ENCODE results near the gene BRINP3. TPM values are rescaled to one million over a fixed set of nuclear protein-coding genes. Genes with fewer than 3 reads are reported as not detected.

Gene BRINP3
- total RNA-seq, 1 experiment from 2014 or later: not detected

DNA sequence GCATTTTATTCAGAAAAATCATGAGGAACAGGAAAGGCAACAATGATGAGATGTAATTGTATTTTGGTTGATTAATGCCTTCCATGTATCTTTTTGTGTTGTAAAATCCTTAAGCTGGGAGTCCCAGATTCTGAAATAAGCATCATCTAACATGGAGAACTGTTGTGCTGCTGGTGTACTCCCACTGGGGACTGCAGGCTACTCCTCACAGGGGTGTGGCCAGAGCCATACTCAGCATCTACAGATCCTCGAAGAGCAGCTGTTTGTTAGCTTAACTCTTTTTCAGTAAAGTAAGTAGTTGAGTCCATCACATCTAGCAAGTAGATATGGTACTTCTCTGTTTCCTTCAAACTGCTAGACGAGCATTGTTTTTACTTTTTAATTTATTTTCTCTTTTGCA is 358.0 kb downstream of the BRINP3 start:
- ChIA-PET POLR2A (ENCODE audit: unreplicated experiment) (no interaction called here), CTCF (no interaction called here)
- no peaks in the 10 kb centered on the region for H3K36me3 ChIP-seq (ENCODE audit: low read depth, low read length)
- TF ChIP-seq EZH2 (IDR thresholded peaks at IDR 0.05; ENCODE audit: low read length, unreplicated experiment) (no peak), EZH2phosphoT487 (IDR thresholded peaks at IDR 0.05; ENCODE audit: borderline replicate concordance, low read length) (no peak), CTCF (conservative IDR thresholded peaks at IDR 0.05; ENCODE audit: low read depth, low read length) (no peak)
- no peaks in the 10 kb centered on the region for H3K4me1 ChIP-seq (ENCODE audit: insufficient read depth, low read length)
- no peak overlapping the region for H3K27ac ChIP-seq (ENCODE audit: low read length)
- ATAC-seq (no peak), DNase-seq (no peak)
- H3K4me3 ChIP-seq (ENCODE audit: low read length): no peak overlapping the region
- intact Hi-C loops (cut with micrococcal nuclease): no loop called here
- H3K9ac ChIP-seq (ENCODE audit: low read length): no peak overlapping the region
- no peak overlapping the region for H3K4me2 ChIP-seq (ENCODE audit: low read length)
- H3K9me2 ChIP-seq (replicated peaks; ENCODE audit: low read length): no peaks in the 10 kb centered on the region
- no peaks in the 10 kb centered on the region for H4K20me1 ChIP-seq (ENCODE audit: low read length)
- peaks cover 37% of the 10 kb centered on the region for H3K27me3 ChIP-seq (ENCODE audit: low read length)
- no peaks in the 10 kb centered on the region for H3F3A ChIP-seq (ENCODE audit: low read length, unreplicated experiment)
- BruUV-seq (replicated peaks): no TSS peak
- H2AFZ ChIP-seq (ENCODE audit: low read length): no peak overlapping the region
- no peaks in the 10 kb centered on the region for H3K9me3 ChIP-seq (ENCODE audit: low read length)
- H3K79me2 ChIP-seq (ENCODE audit: low read length): no peaks in the 10 kb centered on the region

- POLR2A ChIA-PET (ENCODE audit: unreplicated experiment): no interaction called here
- Histone ChIP-seq H3K4me3 (ENCODE audit: low read length) (no peak overlapping the region), H3K9ac (ENCODE audit: low read length) (no peak overlapping the region), H3K27me3 (ENCODE audit: low read length) (peaks cover 50% of the 10 kb centered on the region), H3K4me1 (ENCODE audit: insufficient read depth, low read length) (no peaks in the 10 kb centered on the region), H2AFZ (ENCODE audit: low read length) (no peak overlapping the region), H3K79me2 (ENCODE audit: low read length) (no peaks in the 10 kb centered on the region), H3K27ac (ENCODE audit: low read length) (no peak overlapping the region), H3K36me3 (ENCODE audit: low read depth, low read length) (no peaks in the 10 kb centered on the region), H3K4me2 (ENCODE audit: low read length) (no peak overlapping the region), H3K9me2 (replicated peaks; ENCODE audit: low read length) (no peaks in the 10 kb centered on the region), H3F3A (ENCODE audit: low read length, unreplicated experiment) (no peaks in the 10 kb centered on the region), H4K20me1 (ENCODE audit: low read length) (no peaks in the 10 kb centered on the region), H3K9me3 (ENCODE audit: low read length) (no peaks in the 10 kb centered on the region)
- CTCF ChIA-PET: no interaction called here
- DNase-seq (no peak), ATAC-seq (no peak)
- intact Hi-C loops (cut with micrococcal nuclease): no loop called here
- BruUV-seq (replicated peaks): no TSS peak
- TF ChIP-seq EZH2phosphoT487 (IDR thresholded peaks at IDR 0.05; ENCODE audit: borderline replicate concordance, low read length): no peak
- TF ChIP-seq EZH2 (IDR thresholded peaks at IDR 0.05; ENCODE audit: low read length, unreplicated experiment): no peak
- TF ChIP-seq CTCF (conservative IDR thresholded peaks at IDR 0.05; ENCODE audit: low read depth, low read length): no peak
Measured at GRCh38 chr1:190116921-190117320, 360.7 kb downstream of the BRINP3 start.

- Histone ChIP-seq H3K27ac (ENCODE audit: low read length) (no peak overlapping the region), H2AFZ (ENCODE audit: low read length) (no peak overlapping the region), H3K9me2 (replicated peaks; ENCODE audit: low read length) (no peaks in the 10 kb centered on the region), H3K79me2 (ENCODE audit: low read length) (no peaks in the 10 kb centered on the region), H3K9ac (ENCODE audit: low read length) (no peak overlapping the region), H3K4me1 (ENCODE audit: insufficient read depth, low read length) (no peaks in the 10 kb centered on the region), H3K36me3 (ENCODE audit: low read depth, low read length) (no peaks in the 10 kb centered on the region), H3K27me3 (ENCODE audit: low read length) (peaks cover 68% of the 10 kb centered on the region), H4K20me1 (ENCODE audit: low read length) (no peaks in the 10 kb centered on the region), H3F3A (ENCODE audit: low read length, unreplicated experiment) (no peaks in the 10 kb centered on the region), H3K9me3 (ENCODE audit: low read length) (no peaks in the 10 kb centered on the region), H3K4me2 (ENCODE audit: low read length) (no peak overlapping the region), H3K4me3 (ENCODE audit: low read length) (no peak overlapping the region)
- TF ChIP-seq EZH2phosphoT487 (IDR thresholded peaks at IDR 0.05; ENCODE audit: borderline replicate concordance, low read length) (no peak), EZH2 (IDR thresholded peaks at IDR 0.05; ENCODE audit: low read length, unreplicated experiment) (no peak), CTCF (conservative IDR thresholded peaks at IDR 0.05; ENCODE audit: low read depth, low read length) (no peak)
- no peak for ATAC-seq
- BruUV-seq (replicated peaks): no TSS peak
- no peak for DNase-seq
- intact Hi-C loops (cut with micrococcal nuclease): no loop called here
- POLR2A ChIA-PET (ENCODE audit: unreplicated experiment): interaction anchor here (0.5 kb wide), 1 partner anchor 39 kb away, joined by 3 read pairs; no protein-coding TSS in a partner anchor
- CTCF ChIA-PET: no interaction called here
Measured at GRCh38 chr1:190104961-190105360, 372.7 kb downstream of the BRINP3 start.

All from PC-3 (cell line).